ENCODE measurements around the gene KRTAP9-6. TPM values are rescaled to one million over a fixed set of nuclear protein-coding genes. Genes with fewer than 3 reads are reported as not detected.

Gene KRTAP9-6
- total and polyA plus RNA-seq, 10 of the 15 experiments (the other 5 are each of a cell fraction or from before 2014, with no cell fraction given): not detected

DNA sequence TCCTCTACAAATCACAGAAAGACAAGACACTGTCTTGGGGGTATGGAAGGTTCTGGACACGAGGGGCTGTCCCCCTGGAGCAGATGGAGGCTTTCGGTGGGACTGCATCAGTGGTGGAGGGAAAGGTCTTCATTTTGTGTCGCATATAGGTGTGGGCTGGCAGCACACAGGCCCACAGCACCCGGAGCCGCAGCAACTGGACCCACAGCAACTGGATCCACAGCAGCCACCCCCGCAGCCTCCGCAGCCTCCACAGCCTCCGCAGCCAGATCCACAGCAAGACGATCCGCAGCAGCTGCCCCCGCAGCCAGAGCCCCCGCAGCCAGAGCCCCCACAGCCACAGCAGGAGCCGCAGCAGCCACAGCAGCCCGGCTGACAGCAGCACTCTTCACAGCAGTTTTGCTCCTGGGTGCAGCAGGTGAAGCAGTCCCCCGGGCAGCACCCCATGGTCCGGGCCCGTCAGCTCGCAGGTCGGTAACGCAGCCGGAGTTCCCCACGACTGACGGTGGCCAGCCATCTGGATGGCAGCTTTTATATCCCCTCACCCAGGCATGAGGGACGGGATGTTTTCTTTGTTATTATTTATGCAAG, 50.1 kb downstream of the KRTAP9-6 start, which contains the start of gene KRTAP17-1 (continued):
- TF ChIP-seq, protein P1, sequence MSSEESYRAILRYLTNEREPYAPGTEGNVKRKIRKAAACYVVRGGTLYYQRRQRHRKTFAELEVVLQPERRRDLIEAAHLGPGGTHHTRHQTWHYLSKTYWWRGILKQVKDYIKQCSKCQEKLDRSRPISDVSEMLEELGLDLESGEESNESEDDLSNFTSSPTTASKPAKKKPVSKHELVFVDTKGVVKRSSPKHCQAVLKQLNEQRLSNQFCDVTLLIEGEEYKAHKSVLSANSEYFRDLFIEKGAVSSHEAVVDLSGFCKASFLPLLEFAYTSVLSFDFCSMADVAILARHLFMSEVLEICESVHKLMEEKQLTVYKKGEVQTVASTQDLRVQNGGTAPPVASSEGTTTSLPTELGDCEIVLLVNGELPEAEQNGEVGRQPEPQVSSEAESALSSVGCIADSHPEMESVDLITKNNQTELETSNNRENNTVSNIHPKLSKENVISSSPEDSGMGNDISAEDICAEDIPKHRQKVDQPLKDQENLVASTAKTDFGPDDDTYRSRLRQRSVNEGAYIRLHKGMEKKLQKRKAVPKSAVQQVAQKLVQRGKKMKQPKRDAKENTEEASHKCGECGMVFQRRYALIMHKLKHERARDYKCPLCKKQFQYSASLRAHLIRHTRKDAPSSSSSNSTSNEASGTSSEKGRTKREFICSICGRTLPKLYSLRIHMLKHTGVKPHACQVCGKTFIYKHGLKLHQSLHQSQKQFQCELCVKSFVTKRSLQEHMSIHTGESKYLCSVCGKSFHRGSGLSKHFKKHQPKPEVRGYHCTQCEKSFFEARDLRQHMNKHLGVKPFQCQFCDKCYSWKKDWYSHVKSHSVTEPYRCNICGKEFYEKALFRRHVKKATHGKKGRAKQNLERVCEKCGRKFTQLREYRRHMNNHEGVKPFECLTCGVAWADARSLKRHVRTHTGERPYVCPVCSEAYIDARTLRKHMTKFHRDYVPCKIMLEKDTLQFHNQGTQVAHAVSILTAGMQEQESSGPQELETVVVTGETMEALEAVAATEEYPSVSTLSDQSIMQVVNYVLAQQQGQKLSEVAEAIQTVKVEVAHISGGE (CRISPR knock-in tag; IDR thresholded peaks at IDR 0.05): no peak
- TF ChIP-seq GATAD2B (conservative IDR thresholded peaks at IDR 0.05; ENCODE audit: low read depth): no peak

Small RNA genes lying within 50 kb of the gene (small RNA-seq; reads per million reads assigned to genes)
- gene KRTAP9-10P: not detected

Other genes starting within 250 kb of the KRTAP9-6 start
Only the 7 nearest of the 40 such genes appear.
- not detected in 2 replicates for gene KRTAP9-2, start 38.7 kb upstream of the KRTAP9-6 start, total RNA-seq (2014; rRNA removed)
- not detected in 2 replicates for gene KRTAP9-2, start 38.7 kb upstream of the KRTAP9-6 start, total RNA-seq (2014; rRNA removed; fragmentation: Illumina TruSeq; extraction: Trizol)
- gene KRTAP9-2, start 38.7 kb upstream of the KRTAP9-6 start, total RNA-seq (2021): not detected in 2 replicates
- gene KRTAP9-2, start 38.7 kb upstream of the KRTAP9-6 start, polyA plus RNA-seq (2011; rRNA removed): not detected in 2 replicates
- gene KRTAP9-2, start 38.7 kb upstream of the KRTAP9-6 start, polyA plus RNA-seq (2014; fragmentation: Illumina TruSeq; extraction: Trizol): not detected in 2 replicates
- gene KRTAP9-2, start 38.7 kb upstream of the KRTAP9-6 start, polyA plus RNA-seq (2014; fragmentation: Nextera tagmentation; extraction: Ambion mirVana): not detected
- not detected in 2 replicates for gene KRTAP9-2, start 38.7 kb upstream of the KRTAP9-6 start, polyA plus RNA-seq (2014; rRNA removed)
- not detected for gene KRTAP9-2, start 38.7 kb upstream of the KRTAP9-6 start, polyA plus RNA-seq (2016; fragmentation: Nextera tagmentation; extraction: Ambion mirVana)
- not detected in 2 replicates for gene KRTAP9-3, start 32.9 kb upstream of the KRTAP9-6 start, total RNA-seq (2014; rRNA removed)
- gene KRTAP9-3, start 32.9 kb upstream of the KRTAP9-6 start, total RNA-seq (2014; rRNA removed; fragmentation: Illumina TruSeq; extraction: Trizol): not detected in 2 replicates
- not detected in 2 replicates for gene KRTAP9-3, start 32.9 kb upstream of the KRTAP9-6 start, total RNA-seq (2021)
- gene KRTAP9-3, start 32.9 kb upstream of the KRTAP9-6 start, polyA plus RNA-seq (2011; rRNA removed): not detected in 2 replicates
- gene KRTAP9-3, start 32.9 kb upstream of the KRTAP9-6 start, polyA plus RNA-seq (2014; fragmentation: Illumina TruSeq; extraction: Trizol): not detected in 2 replicates
- not detected for gene KRTAP9-3, start 32.9 kb upstream of the KRTAP9-6 start, polyA plus RNA-seq (2014; fragmentation: Nextera tagmentation; extraction: Ambion mirVana)
- gene KRTAP9-3, start 32.9 kb upstream of the KRTAP9-6 start, polyA plus RNA-seq (2014; rRNA removed): not detected in 2 replicates
- not detected for gene KRTAP9-3, start 32.9 kb upstream of the KRTAP9-6 start, polyA plus RNA-seq (2016; fragmentation: Nextera tagmentation; extraction: Ambion mirVana)
- not detected in 2 replicates for gene KRTAP9-8, start 27.4 kb upstream of the KRTAP9-6 start, total RNA-seq (2014; rRNA removed)
- not detected in 2 replicates for gene KRTAP9-8, start 27.4 kb upstream of the KRTAP9-6 start, total RNA-seq (2014; rRNA removed; fragmentation: Illumina TruSeq; extraction: Trizol)
- not detected in 2 replicates for gene KRTAP9-8, start 27.4 kb upstream of the KRTAP9-6 start, total RNA-seq (2021)
- gene KRTAP9-8, start 27.4 kb upstream of the KRTAP9-6 start, polyA plus RNA-seq (2011; rRNA removed): not detected in 2 replicates
- not detected in 2 replicates for gene KRTAP9-8, start 27.4 kb upstream of the KRTAP9-6 start, polyA plus RNA-seq (2014; fragmentation: Illumina TruSeq; extraction: Trizol)
- not detected for gene KRTAP9-8, start 27.4 kb upstream of the KRTAP9-6 start, polyA plus RNA-seq (2014; fragmentation: Nextera tagmentation; extraction: Ambion mirVana)
- not detected in 2 replicates for gene KRTAP9-8, start 27.4 kb upstream of the KRTAP9-6 start, polyA plus RNA-seq (2014; rRNA removed)
- not detected for gene KRTAP9-8, start 27.4 kb upstream of the KRTAP9-6 start, polyA plus RNA-seq (2016; fragmentation: Nextera tagmentation; extraction: Ambion mirVana)
- gene KRTAP9-4, start 15.7 kb upstream of the KRTAP9-6 start, total RNA-seq (2014; rRNA removed): not detected in 2 replicates
- not detected in 2 replicates for gene KRTAP9-4, start 15.7 kb upstream of the KRTAP9-6 start, total RNA-seq (2014; rRNA removed; fragmentation: Illumina TruSeq; extraction: Trizol)
- not detected in 2 replicates for gene KRTAP9-4, start 15.7 kb upstream of the KRTAP9-6 start, total RNA-seq (2021)
- gene KRTAP9-4, start 15.7 kb upstream of the KRTAP9-6 start, polyA plus RNA-seq (2011; rRNA removed): not detected in 2 replicates
- not detected in 2 replicates for gene KRTAP9-4, start 15.7 kb upstream of the KRTAP9-6 start, polyA plus RNA-seq (2014; fragmentation: Illumina TruSeq; extraction: Trizol)
- not detected for gene KRTAP9-4, start 15.7 kb upstream of the KRTAP9-6 start, polyA plus RNA-seq (2014; fragmentation: Nextera tagmentation; extraction: Ambion mirVana)
- gene KRTAP9-4, start 15.7 kb upstream of the KRTAP9-6 start, polyA plus RNA-seq (2014; rRNA removed): not detected in 2 replicates
- gene KRTAP9-4, start 15.7 kb upstream of the KRTAP9-6 start, polyA plus RNA-seq (2016; fragmentation: Nextera tagmentation; extraction: Ambion mirVana): not detected
- not detected in 2 replicates for gene KRTAP9-9, start 10.0 kb upstream of the KRTAP9-6 start, total RNA-seq (2014; rRNA removed)
- gene KRTAP9-9, start 10.0 kb upstream of the KRTAP9-6 start, total RNA-seq (2014; rRNA removed; fragmentation: Illumina TruSeq; extraction: Trizol): not detected in 2 replicates
- gene KRTAP9-9, start 10.0 kb upstream of the KRTAP9-6 start, total RNA-seq (2021): not detected in 2 replicates
- gene KRTAP9-9, start 10.0 kb upstream of the KRTAP9-6 start, polyA plus RNA-seq (2011; rRNA removed): not detected in 2 replicates
- gene KRTAP9-9, start 10.0 kb upstream of the KRTAP9-6 start, polyA plus RNA-seq (2014; fragmentation: Illumina TruSeq; extraction: Trizol): not detected in 2 replicates
- not detected for gene KRTAP9-9, start 10.0 kb upstream of the KRTAP9-6 start, polyA plus RNA-seq (2014; fragmentation: Nextera tagmentation; extraction: Ambion mirVana)
- gene KRTAP9-9, start 10.0 kb upstream of the KRTAP9-6 start, polyA plus RNA-seq (2014; rRNA removed): not detected in 2 replicates
- not detected for gene KRTAP9-9, start 10.0 kb upstream of the KRTAP9-6 start, polyA plus RNA-seq (2016; fragmentation: Nextera tagmentation; extraction: Ambion mirVana)
- gene KRTAP9-7, start 10.3 kb downstream of the KRTAP9-6 start, total RNA-seq (2014; rRNA removed): not detected in 2 replicates
- gene KRTAP9-7, start 10.3 kb downstream of the KRTAP9-6 start, total RNA-seq (2014; rRNA removed; fragmentation: Illumina TruSeq; extraction: Trizol): not detected in 2 replicates
- not detected in 2 replicates for gene KRTAP9-7, start 10.3 kb downstream of the KRTAP9-6 start, total RNA-seq (2021)
- not detected in 2 replicates for gene KRTAP9-7, start 10.3 kb downstream of the KRTAP9-6 start, polyA plus RNA-seq (2011; rRNA removed)
- gene KRTAP9-7, start 10.3 kb downstream of the KRTAP9-6 start, polyA plus RNA-seq (2014; fragmentation: Illumina TruSeq; extraction: Trizol): not detected in 2 replicates
- not detected for gene KRTAP9-7, start 10.3 kb downstream of the KRTAP9-6 start, polyA plus RNA-seq (2014; fragmentation: Nextera tagmentation; extraction: Ambion mirVana)
- gene KRTAP9-7, start 10.3 kb downstream of the KRTAP9-6 start, polyA plus RNA-seq (2014; rRNA removed): not detected in 2 replicates
- not detected for gene KRTAP9-7, start 10.3 kb downstream of the KRTAP9-6 start, polyA plus RNA-seq (2016; fragmentation: Nextera tagmentation; extraction: Ambion mirVana)
- not detected in 2 replicates for gene KRTAP29-1, start 37.5 kb downstream of the KRTAP9-6 start, total RNA-seq (2014; rRNA removed)
- gene KRTAP29-1, start 37.5 kb downstream of the KRTAP9-6 start, total RNA-seq (2014; rRNA removed; fragmentation: Illumina TruSeq; extraction: Trizol): not detected in 2 replicates
- gene KRTAP29-1, start 37.5 kb downstream of the KRTAP9-6 start, total RNA-seq (2021): not detected in 2 replicates
- 1.1 and 1.9 TPM in 2 replicates for gene KRTAP29-1, start 37.5 kb downstream of the KRTAP9-6 start, polyA plus RNA-seq (2011; rRNA removed)
- not detected in 2 replicates for gene KRTAP29-1, start 37.5 kb downstream of the KRTAP9-6 start, polyA plus RNA-seq (2014; fragmentation: Illumina TruSeq; extraction: Trizol)
- not detected for gene KRTAP29-1, start 37.5 kb downstream of the KRTAP9-6 start, polyA plus RNA-seq (2014; fragmentation: Nextera tagmentation; extraction: Ambion mirVana)
- not detected in 2 replicates for gene KRTAP29-1, start 37.5 kb downstream of the KRTAP9-6 start, polyA plus RNA-seq (2014; rRNA removed)
- not detected for gene KRTAP29-1, start 37.5 kb downstream of the KRTAP9-6 start, polyA plus RNA-seq (2016; fragmentation: Nextera tagmentation; extraction: Ambion mirVana)